GM19035 (cell line): Measurements from ENCODE around the gene ELL2.

Source experiments
- ATAC-seq: cut with Tn5 transposase; IDR thresholded peaks from one replicate; pipeline ENCODE4 v1.9.1; 2021; ENCODE audit not compliant: unreplicated experiment

The ELL2 gene

DNA sequence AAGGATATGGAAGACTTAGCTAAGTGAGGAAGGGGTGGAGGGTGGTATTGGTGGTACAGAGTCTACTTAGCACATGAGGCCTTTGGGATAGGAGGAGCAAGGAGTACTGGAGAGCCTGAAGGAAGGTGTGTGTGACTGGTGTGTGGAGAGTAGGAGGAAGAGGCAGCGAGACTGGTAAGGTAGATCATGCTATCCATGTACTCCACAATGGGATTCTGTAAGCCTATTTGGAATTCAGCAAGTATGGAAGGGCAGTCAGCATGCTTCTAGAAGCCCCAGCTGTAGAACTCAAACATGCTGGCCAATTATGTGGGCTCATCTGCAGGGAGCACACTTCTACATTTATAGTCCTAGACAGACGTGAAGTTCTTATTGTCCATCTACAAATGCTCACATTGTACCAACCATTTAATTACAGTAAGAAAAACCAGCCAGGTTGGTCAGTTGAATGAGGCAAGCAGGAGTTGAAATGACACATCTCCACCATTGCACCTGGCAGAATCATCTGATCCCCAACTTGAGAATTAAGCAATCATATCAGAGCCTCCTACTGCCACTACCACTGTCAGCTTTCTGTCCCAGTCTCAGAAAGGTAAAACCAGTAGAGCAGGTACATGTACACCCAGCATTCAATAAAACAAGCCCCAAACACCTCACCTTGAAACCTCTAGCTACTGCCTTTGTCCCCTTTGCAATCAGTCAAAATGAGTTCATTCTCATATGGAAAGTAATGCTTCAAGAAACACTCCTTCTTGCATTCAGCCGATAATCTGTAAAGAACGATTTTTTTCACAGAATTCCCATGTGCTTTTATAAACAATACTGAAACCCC, 78.2 kb downstream of the ELL2 start:
- no peak for ATAC-seq

DNA sequence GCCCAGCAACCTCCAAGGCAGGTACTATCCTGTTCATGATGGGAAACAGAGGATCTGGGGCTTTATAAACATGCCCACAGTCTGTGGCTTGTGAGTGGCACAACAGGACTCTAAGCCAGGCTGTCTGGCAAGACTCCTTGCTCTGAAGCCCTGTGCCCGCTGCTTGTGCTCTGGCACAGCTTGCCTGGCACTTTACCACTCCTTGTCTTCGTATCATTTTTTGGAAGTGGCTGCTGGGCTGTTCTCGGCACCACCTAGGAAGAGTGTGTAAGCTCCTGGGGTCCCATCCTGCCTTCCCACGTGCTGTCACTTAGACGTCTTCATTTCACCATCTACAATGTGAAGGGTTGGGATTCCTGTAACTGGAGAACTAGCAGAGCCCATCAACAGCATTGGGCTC, 79.8 kb downstream of the ELL2 start:
- no peak for ATAC-seq

DNA sequence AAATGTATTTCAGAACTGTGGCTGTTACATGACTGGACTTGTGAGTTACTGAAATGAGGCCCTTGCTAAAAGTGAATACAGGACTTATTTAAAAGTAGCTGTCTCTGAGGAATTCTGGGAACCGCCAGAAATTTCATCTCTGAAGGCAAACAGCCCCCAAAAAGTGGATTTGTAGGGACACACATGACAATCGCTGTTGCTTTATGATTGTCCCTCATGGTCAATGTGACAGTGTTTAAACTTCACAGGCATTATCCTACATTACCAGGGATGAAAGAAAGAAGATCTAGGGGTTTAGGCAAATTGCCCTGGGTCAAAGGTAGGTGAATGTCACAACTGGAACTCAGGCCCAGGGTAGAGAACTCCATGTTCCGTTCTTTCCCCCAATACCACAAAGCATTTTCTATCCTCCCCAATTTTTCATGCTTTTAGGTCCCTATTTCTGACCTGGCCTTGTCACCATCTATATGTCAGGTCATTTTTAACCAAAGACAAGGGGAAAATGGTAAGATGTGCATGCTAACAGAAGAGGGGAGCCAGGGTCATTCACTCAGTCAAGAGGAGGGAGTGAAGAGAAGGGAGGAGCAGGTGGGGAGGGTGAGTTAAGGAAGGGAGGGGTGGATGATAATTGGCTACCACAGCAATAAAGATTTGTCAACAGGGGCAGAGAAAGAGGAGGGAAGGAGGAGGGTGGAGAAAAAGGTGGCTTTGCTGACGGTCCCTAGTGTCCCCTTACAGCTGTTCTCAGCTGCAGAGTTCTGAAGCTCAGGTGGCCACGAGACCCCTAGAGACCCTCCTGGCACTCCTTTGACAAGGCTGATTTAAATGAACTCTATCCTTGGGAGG, 81.3 kb downstream of the ELL2 start:
- ATAC-seq, result no peak

DNA sequence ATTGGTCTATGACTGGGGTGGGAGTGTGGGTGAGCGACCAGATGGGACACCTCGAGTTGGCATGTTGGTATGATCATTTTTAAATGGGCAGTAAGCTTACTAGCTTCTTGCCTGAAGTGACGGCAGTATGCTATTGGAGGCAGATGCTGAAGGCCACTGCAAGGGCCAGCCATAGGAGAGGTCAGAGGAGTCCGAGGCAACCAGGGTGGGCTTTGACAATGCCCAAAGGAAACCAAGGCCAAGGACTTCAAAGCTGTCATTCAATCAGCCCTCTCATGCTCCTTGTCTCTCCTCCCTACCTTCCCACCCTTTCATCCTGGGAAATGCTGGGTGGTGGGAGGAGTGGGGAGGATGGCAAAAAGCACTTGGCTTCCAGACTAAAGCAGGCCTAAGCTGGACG, 82.0 kb downstream of the ELL2 start:
- ATAC-seq, result no peak

DNA sequence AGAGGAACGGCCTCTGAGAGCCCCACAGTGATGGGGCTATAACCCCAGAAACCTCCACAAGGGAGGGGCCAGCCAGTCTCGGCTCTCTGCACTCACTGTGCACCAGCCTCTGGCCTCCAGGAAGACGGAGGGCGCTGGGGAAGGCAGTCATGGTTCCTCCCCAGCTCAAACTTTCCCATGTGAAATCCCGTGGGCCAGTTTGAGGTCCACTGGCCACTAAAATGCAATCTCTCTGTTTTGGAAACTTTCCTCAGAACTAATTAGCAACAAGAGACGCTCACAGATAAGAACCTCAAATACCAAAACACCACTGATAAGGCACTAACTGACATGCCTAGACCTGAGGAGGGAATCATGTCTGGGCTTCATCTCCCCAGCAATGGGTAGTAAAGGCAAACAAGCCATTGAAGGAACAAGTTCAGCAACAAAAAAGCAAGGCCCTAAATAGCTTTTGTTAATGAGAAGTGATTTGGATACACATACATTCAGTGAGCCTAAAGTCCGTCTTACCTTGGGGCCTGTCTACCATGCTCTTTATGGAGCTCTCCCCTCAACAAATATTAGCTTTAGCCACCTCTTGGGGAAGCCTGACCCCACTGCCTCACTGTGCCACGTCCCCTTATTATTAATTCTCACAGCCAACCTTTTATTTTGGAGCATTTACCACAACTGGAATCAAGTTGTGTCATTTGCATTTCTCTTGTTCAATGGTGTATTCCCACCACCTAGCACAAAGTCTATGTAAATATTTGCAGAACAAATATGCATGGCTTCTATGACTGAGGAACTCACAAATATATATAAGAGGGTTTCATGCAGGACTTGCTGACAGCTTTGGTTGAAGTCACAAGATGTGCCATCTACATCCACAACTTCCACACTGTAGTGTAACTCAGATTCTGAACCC, 83.0 kb downstream of the ELL2 start:
- ATAC-seq, result no peak

DNA sequence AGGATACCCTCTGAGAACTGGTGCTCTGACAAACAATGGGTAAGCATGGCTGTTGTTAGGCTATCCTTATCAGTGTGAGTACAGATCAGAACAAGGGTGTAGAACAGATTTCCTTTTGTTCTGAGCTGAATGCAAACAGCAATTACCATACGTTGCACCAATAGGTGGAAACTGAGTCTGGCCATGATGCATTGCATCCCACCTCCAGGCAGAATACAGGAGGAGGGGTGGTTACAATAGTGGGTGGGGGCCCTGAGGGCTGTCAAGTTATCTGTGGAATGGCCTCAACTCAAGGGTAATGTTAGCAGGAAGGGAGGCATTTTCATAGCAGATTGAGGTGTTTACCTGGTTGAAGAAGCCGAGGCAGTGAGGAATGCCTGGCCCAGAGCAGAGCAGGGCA, 84.9 kb downstream of the ELL2 start:
- no peak for ATAC-seq

DNA sequence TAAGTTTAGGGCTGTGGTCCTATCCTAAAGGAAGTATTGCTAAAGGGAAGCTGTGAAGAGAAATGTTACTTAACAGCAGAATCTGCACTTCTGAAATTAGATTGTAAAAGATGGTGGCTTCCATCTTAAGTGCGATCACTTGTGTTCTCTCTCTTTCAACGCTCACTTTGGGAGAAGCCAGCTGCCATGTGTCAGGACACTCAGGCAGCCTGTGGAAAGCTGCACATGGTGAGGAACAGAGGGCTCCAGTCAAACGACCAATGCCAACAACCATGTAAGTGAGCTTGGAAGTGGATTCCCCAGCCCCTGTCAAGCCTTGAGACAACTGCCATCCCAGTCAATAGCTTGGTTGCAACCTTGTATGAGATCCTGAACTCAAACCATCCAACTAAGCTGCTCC, 87.4 kb downstream of the ELL2 start:
- no peak for ATAC-seq

DNA sequence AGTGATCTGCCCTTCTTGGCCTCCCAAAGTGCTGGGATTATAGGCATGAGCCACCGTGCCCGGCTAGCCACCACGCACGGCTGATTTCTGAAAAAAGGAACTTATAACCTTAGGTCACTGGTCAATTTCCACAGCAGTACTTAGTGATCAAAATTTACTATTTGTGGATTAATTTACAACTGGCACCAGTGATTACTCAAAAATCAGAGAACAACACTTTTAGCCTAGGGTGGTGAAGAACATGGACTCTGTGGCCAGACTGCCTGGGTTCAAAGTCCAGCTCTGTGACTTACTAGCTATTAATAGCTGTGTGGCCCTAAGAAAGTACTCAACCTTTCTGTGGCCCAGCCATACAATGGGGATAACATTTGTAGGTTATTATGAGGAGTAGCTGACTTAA, 88.3 kb downstream of the ELL2 start:
- ATAC-seq, result no peak

DNA sequence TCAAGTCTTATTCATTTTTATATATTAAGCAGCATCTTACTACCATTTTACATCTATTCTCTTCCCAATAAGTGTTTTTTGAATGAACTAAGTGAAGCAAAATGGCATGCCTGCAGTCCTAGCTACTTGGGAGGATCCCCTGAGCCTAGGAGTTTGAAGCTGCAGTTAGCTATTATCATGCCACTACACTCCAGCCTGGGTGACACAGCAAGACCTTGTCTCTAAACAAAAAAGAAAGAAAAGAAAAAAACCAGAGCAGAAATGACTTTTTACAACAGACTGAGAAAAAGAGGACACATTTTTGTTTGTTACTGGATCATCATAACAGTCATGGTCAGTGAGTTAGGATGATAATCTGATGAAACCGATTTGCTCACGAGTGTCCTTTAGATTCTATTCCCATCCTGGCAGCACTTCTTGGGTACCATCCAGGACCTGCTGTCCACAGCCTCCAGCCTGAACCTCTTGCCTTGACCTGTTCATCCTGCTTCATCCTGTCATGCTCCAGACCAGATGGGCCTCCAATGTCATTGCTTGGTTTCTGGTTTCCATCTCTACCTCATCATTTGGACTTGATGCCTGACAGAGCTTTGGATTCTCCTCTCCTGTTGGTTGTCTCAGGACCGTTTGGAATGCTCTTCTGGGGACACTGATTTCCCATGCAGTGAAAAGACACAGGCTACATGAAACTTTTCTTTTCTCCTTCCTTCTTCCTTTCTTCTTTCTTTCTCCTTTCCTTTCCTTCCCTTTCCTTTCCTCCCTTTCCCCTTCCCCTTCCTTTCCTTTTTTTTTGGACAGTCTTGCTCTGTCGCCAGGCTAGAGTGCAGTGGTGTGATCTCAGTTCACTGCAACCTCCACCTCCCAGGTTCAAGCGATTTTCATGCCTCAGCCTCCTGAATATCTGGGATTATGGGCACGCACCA, 89.0 kb downstream of the ELL2 start:
- no peak for ATAC-seq

DNA sequence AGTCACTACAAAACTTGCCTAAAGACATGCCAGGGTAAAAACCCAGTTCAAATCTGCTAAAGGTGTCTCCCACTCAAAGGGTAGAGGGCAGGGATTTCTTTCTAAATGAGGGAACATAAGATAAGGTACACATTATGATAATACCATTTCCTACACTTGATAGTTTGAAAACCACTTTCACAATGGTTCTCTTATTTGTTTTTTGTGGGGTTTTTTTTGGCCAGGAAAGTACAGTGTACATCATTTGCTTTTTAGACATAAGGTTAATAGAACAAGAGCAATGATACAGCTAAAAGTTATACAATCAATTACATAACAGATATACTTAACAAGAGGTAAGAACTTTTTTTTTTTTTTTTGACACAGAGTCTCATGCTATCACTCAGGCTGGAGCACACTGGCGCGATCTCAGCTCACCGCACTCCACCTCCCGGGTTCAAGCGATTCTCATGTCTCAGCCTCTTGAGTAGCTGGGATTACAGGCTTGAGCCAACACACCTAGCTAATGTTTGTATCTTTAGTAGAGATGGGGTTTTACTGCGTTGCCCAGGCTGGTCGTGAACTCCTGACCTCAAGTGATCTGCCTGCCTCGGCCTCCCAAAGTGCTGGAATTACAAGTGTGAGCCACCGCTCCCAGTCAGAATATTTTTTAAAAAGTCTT, 90.4 kb downstream of the ELL2 start:
- no peak for ATAC-seq

DNA sequence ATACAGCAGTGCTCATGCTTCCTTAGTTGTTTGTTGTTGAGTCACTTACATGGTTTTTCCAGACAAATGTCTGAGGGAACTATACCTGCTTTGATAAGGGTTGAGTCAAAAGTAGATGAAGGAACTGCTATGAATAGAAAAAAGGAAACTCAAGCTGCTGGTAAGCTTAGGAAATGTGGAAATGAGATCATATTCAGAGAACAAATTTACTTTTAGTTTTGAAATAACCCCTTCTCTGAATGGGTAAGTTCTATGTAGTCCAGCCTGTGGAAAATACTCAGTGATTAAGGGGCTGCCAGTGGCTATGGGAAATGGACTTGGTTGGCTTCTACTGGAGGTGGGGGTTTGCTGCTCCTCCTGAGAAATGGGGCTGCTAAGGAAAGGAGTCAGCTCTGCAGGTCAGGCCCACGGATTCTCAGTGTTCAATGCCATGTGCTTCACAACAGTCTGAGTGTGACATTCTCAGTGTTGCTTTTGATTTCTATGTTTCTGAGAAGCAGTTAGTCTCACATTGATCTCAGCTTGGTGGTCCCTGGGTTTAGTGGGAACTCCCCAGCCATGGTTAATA, 91.5 kb downstream of the ELL2 start:
- peak; percentile 60 for ATAC-seq

DNA sequence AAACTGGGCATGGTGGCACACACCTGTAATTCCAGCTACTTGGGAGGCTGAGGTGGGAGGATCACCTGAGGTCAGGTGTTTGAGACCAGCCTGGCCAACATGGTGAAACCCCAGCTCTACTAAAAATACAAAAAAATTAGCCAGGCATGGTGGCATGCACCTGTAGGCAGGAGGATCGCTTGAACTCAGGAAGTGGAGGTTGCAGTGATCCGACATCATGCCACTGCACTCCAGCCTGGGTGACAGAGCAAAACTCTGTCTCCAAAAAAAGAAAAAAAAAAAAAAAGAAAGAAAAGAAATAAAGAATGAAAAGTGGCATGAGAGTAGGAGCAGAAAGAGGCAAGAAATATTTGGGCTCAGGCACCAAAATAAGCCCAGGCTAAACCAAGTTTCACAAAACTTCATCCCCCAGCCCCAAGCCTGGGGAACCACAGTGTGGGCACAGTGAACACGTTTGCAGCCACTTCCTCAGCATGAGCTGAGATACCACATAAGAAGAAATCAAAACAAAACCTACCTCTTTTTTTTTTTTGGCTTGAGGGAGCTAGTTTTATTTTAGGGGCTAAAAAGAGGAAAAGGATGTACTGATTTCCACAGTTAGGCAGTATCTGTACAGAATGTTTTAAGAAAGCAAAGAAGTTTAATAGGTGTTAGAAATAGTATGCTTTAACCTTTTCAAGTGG, 92.3 kb downstream of the ELL2 start:
- ATAC-seq, result peak; percentile 42

DNA sequence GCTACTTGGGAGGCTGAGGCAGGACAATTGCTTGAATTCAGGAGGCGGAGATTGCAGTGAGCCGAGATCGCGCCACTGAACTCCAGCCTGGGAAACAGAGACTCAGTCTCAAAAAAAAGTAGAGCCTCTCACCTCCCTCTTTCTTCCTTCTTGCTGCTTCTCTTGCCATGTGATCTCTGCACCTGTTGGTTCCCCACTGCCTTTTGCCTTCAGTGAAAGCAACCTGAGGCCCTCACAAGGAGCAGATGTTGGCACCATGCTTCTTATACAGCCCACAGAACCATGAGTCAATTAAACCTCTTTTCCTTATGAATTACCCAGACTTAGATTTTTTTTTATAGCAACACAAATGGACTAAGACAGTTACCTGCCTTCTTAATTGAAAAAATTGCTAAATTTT, 93.5 kb downstream of the ELL2 start:
- no peak for ATAC-seq

DNA sequence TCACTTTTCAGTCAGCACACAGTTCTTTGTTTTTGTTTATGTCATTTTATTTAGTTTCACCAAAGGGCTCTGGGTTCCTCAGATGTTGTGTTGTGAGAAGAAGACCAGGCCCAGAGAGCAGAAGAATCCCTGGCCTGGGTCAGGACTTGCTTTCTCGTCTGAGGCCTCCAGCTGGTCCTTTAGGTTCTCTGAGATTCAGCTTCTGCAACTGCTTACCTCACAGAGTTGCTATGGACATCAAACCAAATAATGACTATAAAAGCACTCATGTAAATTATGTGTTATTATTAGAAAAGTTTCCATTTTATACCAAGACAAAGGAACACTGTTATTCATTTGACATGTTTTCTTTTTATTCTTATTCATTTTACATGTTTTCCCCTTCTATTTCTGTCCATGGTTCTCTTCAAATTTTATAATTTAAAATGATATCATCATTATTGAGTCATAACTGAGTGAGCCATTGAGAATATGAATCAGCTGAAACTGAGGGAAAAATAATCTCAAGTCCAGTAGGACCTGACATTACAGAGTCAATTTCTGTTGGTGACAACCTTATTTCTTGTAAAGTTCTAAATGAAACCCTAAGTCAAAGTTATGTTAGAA, 95.1 kb downstream of the ELL2 start:
- no peak for ATAC-seq

DNA sequence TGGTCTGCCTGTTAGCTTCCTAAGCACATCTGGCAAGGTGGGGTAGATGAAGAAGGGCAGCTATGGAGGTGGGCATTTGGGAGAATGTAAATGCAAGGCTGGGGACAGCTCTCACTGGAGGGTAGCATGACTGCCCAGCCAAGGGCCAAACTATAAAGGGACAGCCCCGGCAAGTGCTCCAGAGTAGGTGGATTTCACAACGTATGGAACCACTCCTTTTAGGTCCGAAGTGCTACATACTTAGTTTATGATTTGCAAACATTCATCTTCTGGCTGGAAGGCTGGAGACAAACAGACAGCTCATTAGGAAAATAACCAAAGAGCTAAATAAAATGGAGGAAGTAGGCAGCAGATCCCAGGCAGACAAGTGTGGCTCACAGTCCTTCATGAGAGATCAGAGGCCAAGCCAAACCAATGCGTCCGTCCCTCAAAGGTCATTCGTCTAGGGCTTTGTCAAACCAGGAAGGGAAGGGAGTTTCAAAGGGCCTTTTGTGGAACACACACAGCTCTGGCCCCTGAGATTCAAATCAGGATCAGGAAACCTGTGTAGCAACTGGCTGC, 96.6 kb downstream of the ELL2 start:
- ATAC-seq, result no peak

DNA sequence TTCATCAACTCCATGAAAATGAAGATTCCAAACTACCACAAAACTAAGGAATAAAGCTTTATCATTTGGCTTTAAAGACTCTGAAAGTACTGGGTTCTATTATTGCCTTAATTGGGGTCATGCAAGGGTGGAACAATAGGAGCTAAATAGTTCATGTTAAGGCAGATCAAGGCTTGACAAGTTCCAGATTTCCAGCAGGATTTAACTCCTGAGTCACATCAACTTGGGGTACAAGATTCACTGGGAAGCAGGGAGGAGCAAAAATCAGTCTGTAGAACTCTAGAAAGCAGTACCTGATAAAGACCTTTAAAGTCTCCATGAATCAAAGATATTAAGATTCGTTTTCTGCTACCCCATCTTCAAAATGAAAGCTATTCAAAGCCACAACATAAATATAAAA, 97.2 kb downstream of the ELL2 start:
- no peak for ATAC-seq

DNA sequence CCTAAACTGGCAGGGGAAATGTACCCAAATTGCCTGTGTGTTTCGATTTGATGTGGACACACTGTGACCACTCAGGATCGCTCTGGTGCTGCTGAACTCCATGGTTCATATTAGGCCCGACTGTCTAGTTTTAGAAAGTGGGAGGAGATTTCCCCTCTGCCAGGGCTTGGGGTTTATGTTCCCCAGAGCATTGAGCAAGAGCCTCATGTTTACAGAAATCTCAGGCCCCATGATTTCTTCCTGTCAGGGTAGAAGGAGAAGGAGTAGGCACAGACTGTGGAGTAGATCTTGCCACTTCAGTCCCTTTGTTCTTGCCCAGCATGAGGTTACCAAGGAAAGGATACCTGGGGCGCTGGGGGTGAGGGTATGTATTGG, 98.3 kb downstream of the ELL2 start:
- no peak for ATAC-seq
